GM12865 (cell line): ENCODE results near the gene DNAH6.

Experiments used
- DNase-seq: peaks from one replicate; pipeline ENCODE4 v3.0.0; 2010; ENCODE audit warnings: low read depth
- H3K4me3 ChIP-seq: 2 replicates; pipeline ENCODE4 v1.5.1; 2011; ENCODE audit warnings: mild to moderate bottlenecking, low read depth, low read length, control low read depth
- TF ChIP-seq, protein P1 (sequence below): IDR thresholded peaks from 2 replicates; pipeline ENCODE4 v1.5.1; 2011; ENCODE audit warnings: low read length, control low read depth, low read depth, inconsistent platforms; ENCODE audit not compliant: insufficient read depth; ENCODE audit errors: missing control alignments

The DNAH6 gene

GRCh38 chr2:84619794-84620371, 103.6 kb downstream of the DNAH6 start:
- no peak overlapping the region for H3K4me3 ChIP-seq
- TF ChIP-seq, protein P1, sequence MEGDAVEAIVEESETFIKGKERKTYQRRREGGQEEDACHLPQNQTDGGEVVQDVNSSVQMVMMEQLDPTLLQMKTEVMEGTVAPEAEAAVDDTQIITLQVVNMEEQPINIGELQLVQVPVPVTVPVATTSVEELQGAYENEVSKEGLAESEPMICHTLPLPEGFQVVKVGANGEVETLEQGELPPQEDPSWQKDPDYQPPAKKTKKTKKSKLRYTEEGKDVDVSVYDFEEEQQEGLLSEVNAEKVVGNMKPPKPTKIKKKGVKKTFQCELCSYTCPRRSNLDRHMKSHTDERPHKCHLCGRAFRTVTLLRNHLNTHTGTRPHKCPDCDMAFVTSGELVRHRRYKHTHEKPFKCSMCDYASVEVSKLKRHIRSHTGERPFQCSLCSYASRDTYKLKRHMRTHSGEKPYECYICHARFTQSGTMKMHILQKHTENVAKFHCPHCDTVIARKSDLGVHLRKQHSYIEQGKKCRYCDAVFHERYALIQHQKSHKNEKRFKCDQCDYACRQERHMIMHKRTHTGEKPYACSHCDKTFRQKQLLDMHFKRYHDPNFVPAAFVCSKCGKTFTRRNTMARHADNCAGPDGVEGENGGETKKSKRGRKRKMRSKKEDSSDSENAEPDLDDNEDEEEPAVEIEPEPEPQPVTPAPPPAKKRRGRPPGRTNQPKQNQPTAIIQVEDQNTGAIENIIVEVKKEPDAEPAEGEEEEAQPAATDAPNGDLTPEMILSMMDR = no peak
- no peak for DNase-seq

DNA sequence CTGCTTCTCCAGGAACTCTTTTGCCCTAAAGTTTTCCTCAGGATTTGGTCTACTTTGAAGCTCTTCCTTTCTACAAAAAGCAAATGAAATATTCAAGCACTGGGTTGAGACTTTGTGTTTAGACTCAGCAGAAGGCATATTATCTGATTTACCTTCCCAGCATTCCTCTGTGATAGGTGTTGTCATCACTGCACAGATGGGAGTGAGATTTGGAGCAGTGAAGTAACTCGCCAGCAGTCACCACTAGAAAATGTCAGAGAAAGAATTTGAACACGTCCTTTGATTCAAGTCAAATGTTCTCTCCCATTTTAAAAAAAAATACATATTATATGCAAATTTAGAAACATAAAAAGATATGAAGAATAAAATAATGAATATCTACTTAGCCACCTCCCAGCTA, 112.2 kb downstream of the DNAH6 start:
- DNase-seq = no peak
- TF ChIP-seq, protein P1 = no peak
- no peak overlapping the region for H3K4me3 ChIP-seq

- TF ChIP-seq, protein P1 = no peak
- no peak overlapping the region for H3K4me3 ChIP-seq
- DNase-seq = peak; percentile 9
Measured at GRCh38 chr2:84629550-84629949, 113.3 kb downstream of the DNAH6 start.

DNA sequence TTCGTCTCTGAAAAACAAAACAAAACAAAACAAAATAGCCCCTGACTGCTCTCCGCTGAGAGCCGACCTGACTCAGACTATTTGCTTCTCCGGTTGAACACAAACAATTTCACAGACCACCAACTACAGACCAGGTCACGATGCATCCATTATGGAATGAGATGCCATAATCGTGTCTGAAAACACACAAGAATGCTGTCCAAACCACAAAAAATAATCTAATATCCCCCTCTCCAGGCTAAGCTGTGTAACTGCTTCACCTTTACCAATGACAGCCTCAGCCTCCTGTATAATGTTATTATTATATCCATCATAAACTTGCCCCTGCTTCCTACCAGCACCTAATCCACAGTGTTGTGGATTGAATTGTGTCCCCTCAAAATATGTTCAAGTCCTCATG, 114.7 kb downstream of the DNAH6 start:
- H3K4me3 ChIP-seq = no peak overlapping the region
- TF ChIP-seq, protein P1 = peak; percentile 41
- DNase-seq = peak; percentile 17

- TF ChIP-seq, protein P1 = no peak
- no peak for DNase-seq
- H3K4me3 ChIP-seq = no peak overlapping the region
Measured at GRCh38 chr2:84631985-84632384, 115.7 kb downstream of the DNAH6 start.

DNA sequence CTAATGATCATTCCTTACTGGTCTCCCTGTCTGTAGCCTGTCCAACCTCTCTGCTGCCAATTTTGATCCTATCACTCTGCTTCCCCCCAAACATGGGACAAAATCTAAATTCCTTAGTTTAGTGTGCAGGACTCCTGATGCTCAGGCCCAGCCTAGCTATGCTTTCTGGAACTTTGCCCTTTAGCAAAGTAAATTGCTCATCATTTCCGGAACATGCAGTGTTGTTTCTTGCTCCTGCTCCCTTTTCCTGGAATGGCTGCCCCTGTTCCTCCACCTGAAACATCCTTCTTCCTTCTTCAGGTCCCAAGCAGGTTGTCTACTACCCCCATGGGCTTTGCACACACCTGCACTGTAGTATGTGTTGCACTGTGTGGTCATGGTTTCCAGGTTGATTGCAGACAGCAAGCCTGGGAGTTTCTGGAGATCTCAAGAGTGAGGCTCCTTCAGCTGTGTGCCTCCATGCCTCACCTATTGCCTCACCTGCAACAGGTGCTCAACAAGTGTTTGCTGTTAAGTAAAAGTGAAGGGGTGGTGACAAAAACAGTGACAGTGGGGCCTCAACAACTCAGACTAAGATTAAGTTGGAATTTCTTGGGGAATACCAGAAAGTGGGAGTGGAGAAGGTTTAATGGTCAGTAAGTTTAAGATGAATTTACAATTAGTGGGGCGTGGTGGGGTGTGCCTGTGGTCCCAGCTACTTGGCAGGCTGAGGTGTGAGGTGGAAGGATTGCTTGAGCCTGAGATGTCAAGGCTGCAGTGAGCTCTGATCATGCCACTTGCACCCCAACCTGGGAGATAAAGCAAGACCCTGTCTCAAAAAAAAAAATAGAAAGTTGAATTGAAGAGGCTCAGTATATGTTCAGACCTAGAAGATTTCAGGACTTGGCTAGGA, 120.0 kb downstream of the DNAH6 start:
- DNase-seq = no peak
- no peak overlapping the region for H3K4me3 ChIP-seq
- TF ChIP-seq, protein P1 = no peak

- DNase-seq = no peak
- TF ChIP-seq, protein P1 = no peak
- no peak overlapping the region for H3K4me3 ChIP-seq
Measured at GRCh38 chr2:84639751-84640150, 123.5 kb downstream of the DNAH6 start.
